PC-3 (cell line): ENCODE data around the gene IQCK. TPM values are rescaled to one million over a fixed set of nuclear protein-coding genes. Genes with fewer than 3 reads are reported as not detected.

Experiments
- ATAC-seq: fragments of 200-7000 bp; cut with Tn5 transposase; 2 replicates; pipeline ENCODE4 v1.9.1; 2020; ENCODE audit warnings: mild to moderate bottlenecking, moderate library complexity
- BruUV-seq: library from RNA; stranded (reverse); fragments of 400-500 nt; replicated peaks from 2 replicates; lab custom pipeline; 2021; lab: Mats Ljungman, UMichigan
- CTCF ChIA-PET: fragments of 300-600 bp; sonication (Branson Sonifier 250); formaldehyde crosslinking; loops from one replicate; lab custom pipeline; 2022; ENCODE audit warnings: antibody characterized with exemption; lab: Charles Lee
- POLR2A ChIA-PET: fragments of 300-600 bp; sonication (Branson Sonifier 250); formaldehyde crosslinking; loops from one replicate; lab custom pipeline; 2022; ENCODE audit warnings: antibody characterized with exemption; ENCODE audit not compliant: unreplicated experiment; lab: Charles Lee
- DNase-seq: peaks from one replicate; pipeline ENCODE4 v3.0.0-alpha.2; 2015
- H2AFZ ChIP-seq: fragments of 300-600 bp; sonication (generic); 2 replicates; pipeline ENCODE4 v1.6.0; 2016; ENCODE audit warnings: antibody characterized with exemption, low read length
- H3F3A ChIP-seq: fragments of 300-600 bp; sonication (generic); one replicate; pipeline ENCODE4 v1.6.0; 2017; ENCODE audit warnings: antibody characterized with exemption, low read length, control low read depth, mild to moderate bottlenecking; ENCODE audit not compliant: unreplicated experiment
- H3K27ac ChIP-seq: fragments of 300-600 bp; sonication (generic); 2 replicates; pipeline ENCODE4 v1.5.1; 2016; ENCODE audit warnings: mild to moderate bottlenecking, low read length
- H3K27me3 ChIP-seq: fragments of 300-600 bp; sonication (generic); 2 replicates; pipeline ENCODE4 v1.6.1; 2016; ENCODE audit warnings: low read length, mixed read lengths
- H3K36me3 ChIP-seq: fragments of 300-600 bp; sonication (generic); 2 replicates; pipeline ENCODE4 v1.6.1; 2016; ENCODE audit warnings: low read depth, mixed run types, low read length, mixed read lengths
- H3K4me1 ChIP-seq: fragments of 300-600 bp; sonication (generic); 2 replicates; pipeline ENCODE4 v1.5.1; 2016; ENCODE audit warnings: low read length; ENCODE audit not compliant: insufficient read depth
- H3K4me2 ChIP-seq: fragments of 300-600 bp; sonication (generic); 2 replicates; pipeline ENCODE4 v1.6.0; 2016; ENCODE audit warnings: low read length
- H3K4me3 ChIP-seq: fragments of 300-600 bp; sonication (generic); 2 replicates; pipeline ENCODE4 v1.5.1; 2016; ENCODE audit warnings: mild to moderate bottlenecking, low read length, mixed read lengths
- H3K79me2 ChIP-seq: fragments of 300-600 bp; sonication (generic); 2 replicates; pipeline ENCODE4 v1.6.1; 2017; ENCODE audit warnings: low read length, mixed read lengths
- H3K9ac ChIP-seq: fragments of 300-600 bp; sonication (generic); 2 replicates; pipeline ENCODE4 v1.6.0; 2016; ENCODE audit warnings: mild to moderate bottlenecking, low read length
- H3K9me2 ChIP-seq: fragments of 300-600 bp; sonication (generic); replicated peaks from 2 replicates; pipeline ENCODE4 v1.6.1; 2016; ENCODE audit warnings: mixed run types, low read length, mixed read lengths
- H3K9me3 ChIP-seq: fragments of 300-600 bp; sonication (generic); 2 replicates; pipeline ENCODE4 v1.6.1; 2016; ENCODE audit warnings: low read length, mixed read lengths
- H4K20me1 ChIP-seq: fragments of 300-600 bp; sonication (generic); 2 replicates; pipeline ENCODE4 v1.6.1; 2016; ENCODE audit warnings: low read length, mixed read lengths
- CTCF ChIP-seq: fragments of 300-600 bp; sonication (generic); conservative IDR thresholded peaks from 2 replicates; pipeline ENCODE4 v1.5.1; 2017; ENCODE audit warnings: antibody characterized with exemption, low read depth, mild to moderate bottlenecking, low read length
- EZH2 ChIP-seq: fragments of 300-600 bp; sonication (generic); IDR thresholded peaks from one replicate; pipeline ENCODE4 v1.6.1; 2017; ENCODE audit warnings: antibody characterized with exemption, mild to moderate bottlenecking, low read length; ENCODE audit not compliant: unreplicated experiment
- EZH2phosphoT487 ChIP-seq: fragments of 300-600 bp; sonication (generic); IDR thresholded peaks from 2 replicates; pipeline ENCODE4 v1.6.1; 2018; ENCODE audit warnings: mild to moderate bottlenecking, antibody characterized with exemption, low read length, borderline replicate concordance
- intact Hi-C: fragments of 100-400 bp; cut with micrococcal nuclease; formaldehyde crosslinking; loops from 2 replicates; pipeline ENCODE4 v1.9.0; 2023
- total RNA-seq: library from RNA; depleted of rRNA; stranded (reverse); fragments of >200 nt; gene quantifications from 2 replicates; pipeline ENCODE4 v1.2.3, GENCODE V29; 2014

IQCK gene
- total RNA-seq, 1 experiment from 2014 or later, result 8.9 TPM

GRCh38 chr16:19876501-19877059 lies 158.5 kb downstream of the IQCK start:
- H3K9me3 ChIP-seq, result no peaks in the 10 kb centered on the region
- intact Hi-C loops, result no loop called here
- H3K27ac ChIP-seq, result no peak overlapping the region
- ATAC-seq (no peak), DNase-seq (no peak)
- H3K9me2 ChIP-seq, result no peaks in the 10 kb centered on the region
- no peak overlapping the region for H2AFZ ChIP-seq
- no peaks in the 10 kb centered on the region for H3K36me3 ChIP-seq
- H3K27me3 ChIP-seq, result no peaks in the 10 kb centered on the region
- TF ChIP-seq EZH2 (no peak), EZH2phosphoT487 (no peak), CTCF (no peak)
- H3F3A ChIP-seq, result no peaks in the 10 kb centered on the region
- H3K4me2 ChIP-seq, result no peak overlapping the region
- H3K79me2 ChIP-seq, result no peaks in the 10 kb centered on the region
- no peak overlapping the region for H3K9ac ChIP-seq
- no TSS peak for BruUV-seq
- H3K4me1 ChIP-seq, result no peaks in the 10 kb centered on the region
- H4K20me1 ChIP-seq, result no peaks in the 10 kb centered on the region
- ChIA-PET POLR2A (no interaction called here), CTCF (no interaction called here)
- no peak overlapping the region for H3K4me3 ChIP-seq

DNA sequence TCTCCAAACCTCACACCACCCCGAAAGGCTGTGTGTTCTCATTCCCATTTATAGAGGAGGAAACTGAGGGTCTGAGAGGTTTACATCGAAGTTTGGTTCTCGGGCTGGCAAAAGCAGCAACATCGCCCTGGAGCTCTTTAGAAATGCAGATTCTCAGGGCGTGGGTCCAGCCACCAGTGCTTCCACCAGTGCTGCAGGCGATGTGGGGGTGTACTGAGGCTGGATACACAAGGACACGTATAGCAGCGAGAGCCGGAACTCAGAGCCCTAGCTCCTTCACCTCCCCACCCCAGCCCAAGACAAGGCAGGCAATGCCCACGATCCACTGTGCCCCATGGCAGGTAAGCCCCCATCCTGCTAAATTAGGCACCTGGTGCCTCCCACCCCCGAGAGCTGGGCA lies 160.7 kb downstream of the IQCK start:
- Histone ChIP-seq H3K9ac (no peak overlapping the region), H3K4me1 (peaks cover 4% of the 10 kb centered on the region; the same call in 1 of the 2 replicates), H3K4me2 (no peak overlapping the region), H3K27me3 (no peaks in the 10 kb centered on the region), H3K9me3 (no peaks in the 10 kb centered on the region), H2AFZ (no peak overlapping the region), H3K4me3 (no peak overlapping the region), H4K20me1 (no peaks in the 10 kb centered on the region), H3K9me2 (no peaks in the 10 kb centered on the region), H3K27ac (no peak overlapping the region), H3K79me2 (peaks cover 20% of the 10 kb centered on the region; the same call in 1 of the 2 replicates), H3F3A (no peaks in the 10 kb centered on the region), H3K36me3 (no peaks in the 10 kb centered on the region)
- no peak for ATAC-seq
- POLR2A ChIA-PET, result interaction anchor here (0.6 kb wide), 1 partner anchor 824 kb away, joined by 14 read pairs; no protein-coding TSS in a partner anchor
- no peak for DNase-seq
- BruUV-seq, result no TSS peak
- TF ChIP-seq EZH2, result no peak
- TF ChIP-seq CTCF, result no peak
- no peak for TF ChIP-seq EZH2phosphoT487
- intact Hi-C loops, result no loop called here
- CTCF ChIA-PET, result no interaction called here

GRCh38 chr16:19879241-19879792 lies 161.2 kb downstream of the IQCK start:
- intact Hi-C loops, result no loop called here
- no peaks in the 10 kb centered on the region for H3K9me2 ChIP-seq
- TF ChIP-seq EZH2, result no peak
- no peak for TF ChIP-seq EZH2phosphoT487
- TF ChIP-seq CTCF, result no peak
- no peaks in the 10 kb centered on the region for H3K27me3 ChIP-seq
- POLR2A ChIA-PET, result interaction anchor here (0.5 kb wide), 1 partner anchor 274 kb away, joined by 3 read pairs; no protein-coding TSS in a partner anchor
- H3K9me3 ChIP-seq, result no peaks in the 10 kb centered on the region
- no peaks in the 10 kb centered on the region for H3K36me3 ChIP-seq
- no TSS peak for BruUV-seq
- H3K4me3 ChIP-seq, result no peak overlapping the region
- H3K4me2 ChIP-seq, result no peak overlapping the region
- peaks cover 25% of the 10 kb centered on the region; the same call in 1 of the 2 replicates for H3K79me2 ChIP-seq
- H3K27ac ChIP-seq, result no peak overlapping the region
- CTCF ChIA-PET, result interaction anchor here (0.8 kb wide), 1 partner anchor 129 kb away, joined by 4 read pairs; no protein-coding TSS in a partner anchor
- no peaks in the 10 kb centered on the region for H3F3A ChIP-seq
- no peak overlapping the region for H3K9ac ChIP-seq
- H3K4me1 ChIP-seq, result peaks cover 4% of the 10 kb centered on the region; the same call in 1 of the 2 replicates
- no peak for DNase-seq
- 0 out of 2 replicates have a peak, but pooled peaks have one; percentile 29 for ATAC-seq
- H4K20me1 ChIP-seq, result no peaks in the 10 kb centered on the region
- H2AFZ ChIP-seq, result no peak overlapping the region
